Smooth muscle cell of the umbilical artery (primary cell): ENCODE measurements around the gene LSM12. TPM values are rescaled to one million over a fixed set of nuclear protein-coding genes. Genes with fewer than 3 reads are reported as not detected.

Experiments used
- total RNA-seq: library from RNA; depleted of rRNA; stranded (reverse); fragments of >200 nt; gene quantifications from 2 replicates; pipeline ENCODE4 v1.2.3, GENCODE V29; 2014

Gene LSM12
- 26.1 and 44.3 TPM in 2 replicates for total RNA-seq

DNA sequence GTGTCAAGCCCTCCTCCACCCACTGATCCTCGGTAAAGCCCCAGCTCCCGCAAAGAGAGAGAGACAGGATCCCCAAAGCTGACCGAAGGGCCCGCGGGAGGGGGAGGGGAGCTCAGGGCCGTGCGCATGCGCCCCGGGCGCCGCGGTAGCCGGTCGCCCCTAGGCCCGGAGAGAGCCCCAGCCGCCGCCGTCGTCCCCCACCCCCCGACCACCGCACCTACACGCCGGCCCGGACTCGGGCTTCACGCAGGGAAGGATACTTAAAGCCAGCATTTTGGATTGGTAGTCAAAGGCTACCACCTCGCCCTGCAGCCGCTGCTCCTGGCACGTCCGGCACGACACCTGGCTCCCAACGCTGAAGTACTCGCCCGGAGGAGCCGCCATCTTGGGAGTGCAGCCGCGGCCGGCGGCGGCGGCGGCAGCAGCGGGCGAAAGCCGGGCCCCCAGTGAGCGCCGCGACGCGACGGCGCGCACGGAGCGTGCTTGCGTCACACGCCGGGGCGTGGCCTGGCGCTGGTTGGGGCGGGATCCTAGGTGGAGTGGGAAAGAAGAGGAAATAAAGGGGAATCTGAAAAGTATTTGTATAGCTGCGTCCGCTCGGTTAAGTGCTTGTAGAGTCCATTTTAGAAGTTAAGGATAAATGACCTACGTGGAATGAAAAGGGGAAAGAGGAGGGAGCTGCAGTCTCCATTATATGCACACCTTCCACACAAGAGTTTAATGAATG is at the start of gene LSM12:
TSS of gene LSM12 (minus strand) at position 468 of the 727 bp plus-strand sequence. CDS start at position 384, 84 bp downstream.

DNA sequence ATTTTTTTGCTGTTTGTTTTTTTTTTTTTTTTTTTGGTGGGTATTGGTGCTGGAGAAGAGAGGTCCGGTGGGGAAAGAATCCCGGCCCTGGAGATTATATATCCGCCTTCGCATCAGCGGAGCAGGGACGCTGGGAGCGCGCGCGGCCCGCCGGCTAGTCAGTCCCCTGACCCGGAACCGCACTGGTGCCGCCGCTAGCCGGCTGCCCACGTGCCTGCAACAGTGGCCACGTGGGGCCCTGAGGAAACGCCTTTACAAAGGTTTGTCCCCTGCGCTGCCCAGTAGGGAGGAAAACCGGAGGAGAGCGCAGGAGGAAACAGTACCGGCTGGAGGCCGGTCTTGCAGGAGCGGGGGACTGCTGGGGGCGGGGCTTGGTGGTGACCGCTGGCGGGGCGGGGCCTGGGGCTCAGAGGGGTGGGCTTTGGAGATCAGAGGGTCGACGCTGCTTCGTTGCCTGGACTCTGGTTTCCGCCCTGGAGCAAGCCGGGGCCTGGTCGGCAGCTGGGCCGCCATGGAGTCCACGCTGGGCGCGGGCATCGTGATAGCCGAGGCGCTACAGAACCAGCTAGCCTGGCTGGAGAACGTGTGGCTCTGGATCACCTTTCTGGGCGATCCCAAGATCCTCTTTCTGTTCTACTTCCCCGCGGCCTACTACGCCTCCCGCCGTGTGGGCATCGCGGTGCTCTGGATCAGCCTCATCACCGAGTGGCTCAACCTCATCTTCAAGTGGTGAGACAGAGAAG is 4.2 kb upstream of the LSM12 start, which contains the start of gene G6PC3:
TSS of gene G6PC3 (plus strand) at position 281 of the 743 bp plus-strand sequence. CDS start at position 512, 231 bp downstream.

DNA sequence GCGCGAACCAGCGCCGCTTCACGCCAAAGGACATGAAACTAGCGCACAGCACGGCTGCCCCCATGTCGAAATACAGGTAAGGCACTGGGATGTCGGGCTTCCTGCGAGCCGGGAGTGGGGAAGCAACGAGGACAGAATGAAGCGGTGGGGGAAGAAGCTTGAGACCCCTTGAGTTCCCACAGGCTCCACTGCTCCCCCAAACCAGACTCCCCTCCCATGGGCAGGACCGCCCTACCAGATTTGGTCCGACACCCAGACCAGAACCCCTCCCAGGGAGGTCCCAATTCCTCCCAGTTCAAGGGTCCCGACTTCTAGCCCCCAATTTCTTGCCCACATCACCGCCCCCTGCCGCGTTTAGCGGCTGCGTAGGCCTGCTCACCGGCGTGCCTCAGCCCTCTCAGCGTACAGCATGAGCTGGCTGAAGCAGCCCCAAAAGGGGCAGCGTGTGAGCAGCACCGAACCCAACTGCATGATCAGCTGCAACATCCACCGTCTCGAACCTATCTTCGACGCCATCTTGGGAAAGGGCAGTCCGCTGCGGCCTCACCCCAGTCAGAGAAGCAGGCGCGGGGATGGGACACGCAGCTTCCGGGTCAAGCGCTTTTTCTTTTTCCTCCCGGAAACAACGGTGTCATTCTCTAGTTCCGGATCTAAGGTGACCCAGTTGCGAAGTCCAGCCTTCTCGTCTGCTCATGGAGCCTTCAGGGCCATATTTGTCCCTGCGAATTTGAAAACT is 51.9 kb downstream of the LSM12 start, which contains the start of gene TMEM101:
TSS of gene TMEM101 (minus strand) at position 527 of the 736 bp plus-strand sequence. CDS start at position 516, 11 bp downstream.

DNA sequence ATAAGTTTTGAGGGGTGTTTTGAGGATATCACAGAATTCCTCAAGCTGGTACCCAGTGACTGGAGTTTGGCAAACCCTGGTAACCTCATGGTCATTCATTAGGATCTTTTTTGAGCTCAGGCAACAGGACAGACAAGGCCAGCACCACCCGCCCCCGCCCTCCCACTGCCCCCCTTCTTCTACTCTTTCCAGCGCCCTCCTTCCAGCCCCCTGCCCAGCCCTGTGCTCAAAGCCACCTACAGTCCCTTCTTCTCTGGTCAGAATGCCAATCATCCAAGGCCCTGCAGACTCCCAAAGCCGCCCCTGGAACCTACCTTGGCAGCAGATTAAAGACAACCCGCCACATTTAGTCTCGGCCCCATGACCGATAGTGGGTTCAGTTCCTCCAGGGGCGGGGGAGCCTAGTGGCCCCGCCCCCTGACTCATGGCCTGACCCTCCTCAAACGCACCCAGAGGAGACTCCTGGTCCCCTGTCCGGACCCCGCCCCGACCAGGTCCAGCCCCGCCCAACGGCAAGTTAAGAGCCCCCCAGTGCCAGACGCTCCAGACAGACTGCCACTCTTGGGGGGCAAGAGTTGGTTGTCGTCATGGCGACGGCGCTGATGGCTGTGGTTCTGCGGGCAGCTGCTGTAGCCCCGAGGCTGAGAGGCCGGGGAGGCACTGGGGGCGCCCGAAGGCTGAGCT is 62.3 kb downstream of the LSM12 start, which contains the start of gene NAGS:
TSS of gene NAGS (plus strand) at position 546 of the 684 bp plus-strand sequence. CDS start at position 588, 42 bp downstream.

Other genes with a start within 250 kb of the LSM12 start
- gene MPP3, start 233.5 kb downstream of the LSM12 start, total RNA-seq = 16.3 and 17.7 TPM in 2 replicates
- gene CD300LG, start 219.5 kb downstream of the LSM12 start, total RNA-seq = not detected in 2 replicates
- 7.9 and 8.3 TPM in 2 replicates for gene MPP2, start 159.1 kb downstream of the LSM12 start, total RNA-seq
- not detected in 2 replicates for gene PPY, start 124.2 kb downstream of the LSM12 start, total RNA-seq
- 0.09 TPM in 1 of 2 replicates, not detected in the other for gene PYY, start 112.7 kb downstream of the LSM12 start, total RNA-seq
- 1.5 and 6.1 TPM in 2 replicates for gene NAGS, start 62.0 kb downstream of the LSM12 start, total RNA-seq
- gene TMEM101, start 51.7 kb downstream of the LSM12 start, total RNA-seq = 43.0 and 80.5 TPM in 2 replicates
- 22.0 and 27.1 TPM in 2 replicates for gene G6PC3, start 4.1 kb upstream of the LSM12 start, total RNA-seq
- gene HDAC5, start 57.0 kb upstream of the LSM12 start, total RNA-seq = 27.3 and 48.3 TPM in 2 replicates
- gene HROB, start 75.3 kb upstream of the LSM12 start, total RNA-seq = under 0.01 and 1.4 TPM in 2 replicates
- 0.09 TPM in 1 of 2 replicates, not detected in the other for gene ASB16, start 104.0 kb upstream of the LSM12 start, total RNA-seq
- gene TMUB2, start 120.3 kb upstream of the LSM12 start, total RNA-seq = 24.5 and 26.4 TPM in 2 replicates
- gene ATXN7L3, start 133.2 kb upstream of the LSM12 start, total RNA-seq = 37.7 and 49.5 TPM in 2 replicates
- 34.1 and 41.9 TPM in 2 replicates for gene UBTF, start 153.0 kb upstream of the LSM12 start, total RNA-seq
- gene SLC4A1, start 201.5 kb upstream of the LSM12 start, total RNA-seq = not detected in 2 replicates
- gene RUNDC3A, start 241.9 kb upstream of the LSM12 start, total RNA-seq = 0.09 and 0.59 TPM in 2 replicates